GM19463 (cell line): ENCODE measurements around the gene MAPK8IP1.
"Not testable (repeated sequence)": the region's sequence is repeated elsewhere in the genome, so short reads cannot be mapped to it uniquely, and the experiment has no call there.

Experiments used
- ATAC-seq: cut with Tn5 transposase; IDR thresholded peaks from one replicate; pipeline ENCODE4 v1.9.1; 2021; ENCODE audit warnings: mild to moderate bottlenecking, moderate library complexity; ENCODE audit not compliant: unreplicated experiment

Gene MAPK8IP1

DNA sequence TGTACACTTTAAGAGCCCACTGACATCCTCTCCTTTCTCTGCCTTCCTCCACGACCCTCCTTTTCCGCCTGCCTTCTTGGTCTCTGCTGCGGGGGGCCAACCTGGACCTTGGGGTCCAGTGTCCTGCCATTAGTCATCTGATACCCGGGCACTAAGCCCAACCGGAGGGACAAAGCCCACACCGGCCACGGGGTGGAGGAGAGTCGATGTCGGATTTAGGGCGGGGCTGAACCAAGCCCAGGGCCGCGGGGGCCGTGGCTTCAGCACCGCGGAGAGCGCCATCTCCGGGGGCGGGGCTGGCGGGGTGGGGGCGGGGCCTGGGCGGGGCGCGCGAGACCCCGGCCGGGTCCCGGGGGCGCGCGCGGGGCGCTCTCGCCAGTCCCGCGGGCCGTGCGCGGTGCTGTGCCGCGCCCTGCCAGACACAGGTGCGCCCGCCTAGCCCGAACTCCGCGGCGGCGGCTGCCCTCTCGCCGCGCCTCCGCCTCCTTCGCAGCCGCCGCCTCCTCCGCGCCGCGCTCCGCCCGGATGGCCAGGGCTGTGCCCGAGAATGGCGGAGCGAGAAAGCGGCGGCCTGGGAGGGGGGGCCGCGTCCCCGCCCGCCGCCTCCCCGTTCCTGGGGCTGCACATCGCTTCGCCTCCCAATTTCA lies at the start of gene MAPK8IP1:
Gene MAPK8IP1 (plus strand): TSS at position 378 of the 647 bp plus-strand sequence. CDS start 170 bp downstream, at position 548.
- peak; percentile 71 for ATAC-seq

DNA sequence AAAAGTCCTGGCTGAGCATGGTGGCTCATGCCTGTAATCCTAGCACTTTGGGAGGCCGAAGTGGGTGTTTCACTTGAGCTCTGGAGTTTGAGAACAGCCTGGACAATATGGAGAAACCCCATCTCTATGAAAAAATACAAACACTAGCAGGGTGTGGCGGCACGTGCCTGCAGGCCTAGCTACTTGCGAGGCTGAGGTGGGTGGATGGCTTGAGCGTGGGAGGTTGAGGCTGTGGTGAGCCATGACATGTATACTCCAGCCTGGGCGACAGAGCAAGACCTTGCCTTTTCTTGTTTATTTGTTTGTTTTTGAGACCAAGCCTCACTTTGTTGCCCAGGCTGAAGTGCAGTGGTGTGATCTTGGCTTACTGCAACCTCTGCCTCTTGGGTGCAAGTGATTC lies 46.2 kb upstream of the MAPK8IP1 start:
- ATAC-seq: no peak

DNA sequence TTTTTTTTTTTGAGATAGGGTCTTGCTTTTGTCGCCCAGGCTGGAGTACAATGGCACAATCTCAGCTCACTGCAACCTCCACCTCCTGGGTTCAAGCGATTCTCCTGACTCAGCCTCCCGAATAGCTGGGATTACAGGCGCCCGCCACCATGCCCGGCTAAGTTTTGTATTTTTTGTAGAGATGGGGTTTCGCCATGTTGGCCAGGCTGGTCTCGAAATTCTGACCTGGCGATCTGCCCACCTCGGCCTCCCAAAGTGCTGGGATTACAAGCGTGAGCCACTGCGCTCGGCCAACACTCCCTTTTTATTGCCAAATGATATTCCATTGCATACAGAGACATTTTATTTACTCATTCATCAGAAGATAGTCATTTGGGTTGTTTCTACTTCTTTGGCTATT lies 45.2 kb upstream of the MAPK8IP1 start:
- not testable (repeated sequence) for ATAC-seq

DNA sequence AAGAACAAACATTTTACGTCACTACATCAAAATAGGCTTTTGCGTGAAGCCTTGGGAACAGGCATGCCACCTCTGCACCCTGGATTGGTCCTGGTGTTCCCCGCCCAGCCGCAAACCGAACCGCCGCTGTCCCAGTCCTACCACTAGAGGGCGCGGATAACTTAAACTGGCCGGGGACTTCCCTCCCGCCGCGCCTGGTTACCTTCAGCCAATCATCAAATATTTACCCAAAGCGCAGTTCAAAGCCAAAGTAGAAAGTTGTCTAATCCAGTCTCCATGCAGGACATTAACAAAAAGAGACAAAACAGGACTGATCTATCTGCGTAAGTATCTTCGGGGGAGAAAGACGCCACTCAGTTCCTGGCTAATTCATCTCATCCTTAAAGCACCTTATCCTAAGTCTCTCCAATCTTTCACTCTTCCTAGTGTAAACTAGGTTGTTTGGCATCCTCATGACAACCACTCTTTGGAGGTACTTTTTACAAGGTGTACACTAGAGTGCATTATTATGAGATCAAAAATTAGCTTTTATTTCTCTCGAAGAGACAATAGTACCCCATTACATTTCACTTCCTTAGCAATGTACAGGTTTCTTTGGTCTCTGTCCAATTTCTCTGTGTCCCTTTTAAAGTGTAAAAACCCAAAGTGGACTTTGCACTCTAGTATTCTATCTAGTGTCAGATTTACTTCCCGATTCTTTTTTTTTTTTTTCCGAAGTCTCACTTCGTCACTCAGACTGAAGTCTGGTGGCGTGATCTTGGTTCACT lies 42.1 kb upstream of the MAPK8IP1 start:
- ATAC-seq: no peak

DNA sequence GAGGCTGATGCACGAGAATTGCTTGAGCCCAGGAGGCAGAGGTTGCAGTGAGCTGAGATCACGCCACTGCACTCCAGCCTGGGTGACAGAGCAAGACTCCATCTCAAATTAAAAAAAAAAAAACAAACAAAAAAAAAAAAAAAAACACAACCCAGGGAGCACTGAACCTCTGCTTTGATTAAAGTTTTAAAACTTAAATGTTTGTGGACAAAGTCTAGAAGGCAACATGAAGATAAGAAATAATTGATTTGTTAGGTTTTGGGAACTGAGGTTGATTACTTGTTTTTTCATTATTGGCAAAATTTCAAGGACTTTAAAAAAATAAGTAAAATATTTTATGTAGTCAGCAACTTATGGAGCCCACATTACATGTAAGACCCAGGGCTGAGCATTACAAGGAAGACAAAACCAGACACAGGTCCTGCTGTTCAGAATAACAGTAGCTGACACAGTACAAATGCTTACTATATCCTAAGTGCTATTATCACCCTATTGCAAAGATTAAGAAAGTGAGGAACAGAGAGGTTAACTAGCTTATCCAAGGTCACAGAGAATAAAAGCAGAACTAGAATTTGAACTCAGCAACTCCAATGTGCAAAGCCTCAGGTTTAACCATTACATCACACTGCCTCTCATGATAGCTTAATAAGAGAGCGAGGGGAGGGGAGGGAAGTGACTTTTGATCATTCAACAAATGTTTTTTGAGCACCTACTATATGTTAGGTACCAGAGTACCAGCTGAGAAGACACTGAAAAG lies 40.5 kb upstream of the MAPK8IP1 start:
- ATAC-seq: no peak

DNA sequence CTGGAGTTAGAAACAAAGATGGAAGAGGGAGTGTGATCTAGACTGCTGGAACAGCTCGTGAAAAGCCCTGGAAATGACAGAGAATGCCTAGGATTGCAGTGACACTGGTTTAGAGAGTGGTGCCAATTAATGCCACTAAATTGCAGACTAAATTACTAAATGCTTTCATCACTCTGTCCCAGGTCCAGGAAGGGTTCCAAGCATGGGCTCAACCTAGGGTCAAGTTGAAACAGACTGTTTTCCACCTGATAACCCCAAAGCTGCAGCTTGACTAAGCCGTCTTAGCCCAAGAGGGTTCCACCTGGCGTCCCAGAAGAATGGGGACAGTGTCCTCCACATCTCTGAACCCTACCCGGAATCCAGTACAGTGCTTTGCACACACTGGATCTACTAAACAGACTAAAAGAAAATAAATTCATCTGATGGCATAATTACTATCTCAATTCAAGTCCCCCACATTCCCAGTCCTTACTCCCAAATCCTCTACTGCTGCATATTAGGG lies 39.2 kb upstream of the MAPK8IP1 start:
- no peak for ATAC-seq

DNA sequence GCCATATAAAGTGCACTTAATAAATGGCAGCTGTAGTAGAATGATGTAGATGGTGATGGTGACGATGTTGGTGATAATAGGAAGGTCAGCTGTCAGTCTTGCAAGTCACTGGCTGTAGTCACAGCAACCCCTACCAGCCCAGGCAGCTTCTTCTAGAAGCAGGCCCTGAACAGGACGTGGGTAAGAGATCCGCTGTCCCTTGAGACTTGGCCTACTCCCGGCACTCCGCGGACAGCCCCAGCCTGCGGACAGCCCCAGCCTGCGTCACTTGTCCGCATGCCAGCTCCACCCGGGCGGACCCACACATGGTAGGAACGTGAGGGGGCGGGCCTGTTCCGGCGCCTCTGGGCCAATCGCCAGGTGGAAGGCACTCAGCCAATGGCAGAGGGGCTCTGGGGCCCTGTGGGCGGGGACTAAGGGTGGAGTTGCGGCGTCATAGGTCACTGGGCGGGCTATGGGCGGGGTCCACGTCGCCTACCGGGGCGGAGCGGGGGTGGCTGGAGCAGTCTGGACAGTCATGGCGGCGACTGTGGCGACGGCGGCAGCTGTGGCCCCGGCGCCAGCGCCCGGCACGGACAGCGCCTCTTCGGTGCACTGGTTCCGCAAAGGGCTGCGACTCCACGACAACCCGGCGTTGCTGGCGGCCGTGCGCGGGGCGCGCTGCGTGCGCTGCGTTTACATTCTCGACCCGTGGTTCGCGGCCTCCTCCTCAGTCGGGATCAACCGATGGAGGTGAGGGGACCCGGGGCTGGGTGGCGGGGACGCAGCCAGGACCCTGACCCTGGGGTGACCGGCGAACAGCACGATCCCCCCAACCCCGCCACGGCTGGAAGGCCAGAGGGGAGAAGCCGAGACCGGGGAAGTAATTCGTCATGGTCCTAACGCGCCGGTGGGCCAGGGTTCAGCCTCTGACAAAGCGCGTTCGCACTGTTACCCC lies 38.2 kb upstream of the MAPK8IP1 start, which contains the start of gene CRY2:
Gene CRY2 (plus strand): TSS at position 502 of the 937 bp plus-strand sequence. CDS start 16 bp downstream, at position 518.
- ATAC-seq: peak; percentile 93

DNA sequence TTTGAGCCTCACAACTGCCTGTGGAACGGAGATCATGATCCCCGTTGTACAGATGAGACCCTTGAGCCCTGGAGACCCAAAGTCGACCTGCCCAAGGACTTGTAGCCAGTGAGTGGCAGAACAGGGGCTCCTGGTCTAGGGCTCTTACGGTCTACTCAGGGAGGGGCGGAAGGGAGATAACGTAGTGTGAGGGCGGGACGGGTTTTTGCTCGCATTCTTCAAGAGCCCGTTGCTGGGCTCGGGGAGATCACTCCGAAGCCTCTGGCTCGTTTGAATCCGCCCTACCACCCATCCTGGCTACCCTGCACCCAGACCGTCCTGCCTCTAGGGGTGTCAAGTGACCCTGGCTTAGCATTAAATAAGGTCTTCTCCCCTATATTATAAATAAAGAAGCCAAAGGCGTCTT lies 37.5 kb upstream of the MAPK8IP1 start:
- no peak for ATAC-seq

DNA sequence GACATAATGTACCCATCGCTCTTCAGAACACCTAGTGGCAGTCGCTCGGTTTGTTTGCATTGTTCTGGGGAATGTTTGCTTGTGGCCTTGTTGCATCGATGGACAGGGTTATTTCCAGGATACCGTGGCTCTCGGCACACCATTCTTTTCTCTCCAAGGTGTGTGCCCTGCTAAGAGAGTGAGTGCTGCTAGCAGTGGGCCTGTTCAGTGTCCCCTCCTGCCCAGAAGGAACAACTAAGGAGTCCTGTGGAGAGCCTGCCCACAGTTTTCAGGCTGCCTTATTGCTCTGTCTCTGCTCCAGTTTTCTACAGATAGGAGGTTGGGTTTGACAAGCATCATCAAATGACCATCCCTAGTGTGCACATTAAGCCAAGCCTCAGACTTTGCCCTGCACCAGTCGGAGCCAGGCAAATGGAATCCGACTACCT lies 36.8 kb upstream of the MAPK8IP1 start:
- no peak for ATAC-seq

DNA sequence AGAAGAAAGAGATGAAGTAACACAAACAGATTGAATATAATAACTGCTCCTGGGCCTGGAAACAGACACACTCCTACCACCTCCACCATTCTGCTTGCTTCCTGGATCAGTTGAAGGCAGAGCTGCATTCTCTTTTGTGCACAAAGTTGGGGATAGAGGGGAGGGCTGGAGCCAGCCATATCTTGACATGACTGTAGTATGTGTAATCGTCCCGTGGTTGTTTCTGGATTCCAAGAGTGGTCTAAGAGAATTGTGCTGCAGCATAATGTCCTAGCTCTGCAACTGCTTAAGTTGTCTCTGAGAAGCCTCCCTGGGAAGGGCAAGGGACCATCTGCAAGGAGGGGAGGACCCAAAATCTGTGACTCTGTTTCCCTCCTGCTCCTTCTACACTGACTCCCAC lies 35.0 kb upstream of the MAPK8IP1 start:
- ATAC-seq: no peak

DNA sequence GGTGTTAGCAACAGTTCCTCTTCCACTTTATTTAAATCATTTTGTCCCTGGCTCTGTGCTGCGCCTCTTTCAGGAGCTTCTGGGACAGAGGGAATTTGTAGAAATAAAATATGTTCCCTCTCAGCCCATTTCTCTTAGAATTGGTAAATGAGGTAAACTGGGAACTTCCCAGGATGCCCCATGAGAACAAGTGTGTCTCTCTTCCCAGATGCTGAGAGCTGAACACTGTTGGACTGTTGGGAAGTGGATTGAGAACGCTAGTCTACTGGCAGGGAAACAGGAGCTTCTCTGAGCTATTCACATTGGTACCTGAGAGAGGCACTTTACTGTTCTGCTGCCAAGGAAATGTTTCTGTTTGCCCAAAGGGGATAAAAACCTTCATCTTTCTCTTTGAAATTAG lies 34.2 kb upstream of the MAPK8IP1 start:
- ATAC-seq: no peak

DNA sequence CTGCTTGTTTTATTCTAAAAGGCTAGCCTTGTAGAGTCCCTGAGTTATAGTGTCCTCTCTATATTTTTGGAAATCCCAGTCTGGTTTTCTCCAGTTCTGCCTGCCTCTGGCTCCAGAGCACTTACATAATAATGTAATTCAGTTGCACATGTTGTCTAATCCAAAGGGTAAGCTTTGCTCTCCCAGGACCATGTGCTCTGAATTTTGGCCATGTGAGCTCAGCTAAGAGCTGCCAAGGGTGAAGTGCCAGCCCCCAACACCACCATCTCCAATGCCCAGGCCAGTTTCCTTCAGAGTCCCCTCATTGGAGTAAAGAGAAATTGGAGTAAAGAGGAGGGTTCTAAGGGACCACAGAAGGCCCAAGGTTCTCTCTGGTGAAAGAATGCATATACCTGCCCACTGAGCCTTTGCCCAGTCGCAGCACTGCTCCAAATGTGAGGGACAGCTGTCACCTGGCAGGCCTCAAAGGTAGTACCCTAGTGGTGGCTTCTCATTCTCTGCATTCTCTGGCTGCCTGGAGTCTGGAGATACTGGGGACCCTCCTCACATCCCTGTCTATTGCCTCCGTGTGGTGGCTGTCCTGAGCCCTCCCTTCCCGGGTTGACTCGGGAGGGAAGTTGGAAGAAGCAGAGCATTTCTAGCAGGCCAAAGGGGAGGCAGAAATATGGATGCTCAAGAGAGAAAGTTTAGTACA lies 33.3 kb upstream of the MAPK8IP1 start:
- no peak for ATAC-seq

DNA sequence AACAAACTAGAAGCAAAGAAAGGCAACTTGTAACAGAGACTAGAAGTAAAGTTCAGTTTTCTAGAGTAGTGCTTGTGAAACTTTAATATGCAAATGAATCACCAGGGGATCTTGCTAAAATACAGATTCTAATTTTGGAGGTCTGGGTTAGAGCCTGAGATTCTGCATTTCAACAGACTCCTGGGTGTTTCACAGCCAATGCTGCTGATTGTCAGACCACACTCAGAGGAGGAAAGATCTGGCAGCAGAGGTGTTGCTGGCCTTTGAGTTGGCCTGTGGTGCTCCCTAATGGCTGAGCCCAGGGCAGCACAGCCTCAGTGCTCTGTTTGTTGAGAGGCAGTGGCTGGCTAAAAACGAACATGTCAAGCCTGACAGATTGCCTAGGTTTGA lies 32.7 kb upstream of the MAPK8IP1 start:
- ATAC-seq: peak; percentile 61

DNA sequence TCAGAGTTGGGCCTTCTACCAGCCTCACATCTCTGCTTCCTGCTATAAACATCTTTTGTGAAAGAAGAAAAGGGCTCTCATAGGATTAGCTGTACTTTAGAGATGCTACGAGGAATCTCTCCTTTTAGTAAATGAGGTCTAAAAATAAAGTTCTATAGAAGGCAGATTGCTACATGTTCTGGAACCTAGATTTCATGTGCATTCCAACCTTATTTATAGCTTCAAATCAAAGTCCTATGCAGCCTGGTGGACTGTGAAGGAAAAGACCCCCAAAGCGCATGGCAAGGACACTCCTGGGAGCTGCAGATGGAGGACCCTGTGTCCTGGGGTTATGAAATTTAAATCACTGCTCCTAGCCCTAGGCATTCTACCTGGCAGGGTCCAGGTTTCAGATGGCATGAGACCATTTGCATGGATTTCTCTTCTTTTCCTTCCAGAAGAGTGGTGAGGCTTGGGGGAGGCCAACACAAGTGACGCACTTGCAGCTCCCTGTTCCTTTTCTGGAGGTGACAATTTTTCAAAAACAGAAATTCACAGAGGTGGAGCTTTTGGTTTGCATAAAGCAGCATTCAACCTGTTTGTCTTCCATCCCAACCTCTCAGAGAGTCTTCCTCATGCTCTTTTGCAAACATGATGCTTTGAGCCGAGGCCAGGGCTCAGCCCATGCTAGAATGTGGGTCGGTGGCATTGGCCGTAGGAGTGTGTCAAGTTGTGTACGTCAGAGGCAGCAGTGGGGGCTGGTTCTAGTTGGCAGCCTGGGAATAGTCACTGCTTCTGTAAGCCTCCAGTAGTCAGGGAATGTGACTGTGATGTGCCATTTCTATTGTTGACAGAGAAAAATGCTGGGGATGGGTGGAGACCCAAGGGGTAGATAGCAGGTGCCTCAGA lies 31.9 kb upstream of the MAPK8IP1 start:
- no peak for ATAC-seq

DNA sequence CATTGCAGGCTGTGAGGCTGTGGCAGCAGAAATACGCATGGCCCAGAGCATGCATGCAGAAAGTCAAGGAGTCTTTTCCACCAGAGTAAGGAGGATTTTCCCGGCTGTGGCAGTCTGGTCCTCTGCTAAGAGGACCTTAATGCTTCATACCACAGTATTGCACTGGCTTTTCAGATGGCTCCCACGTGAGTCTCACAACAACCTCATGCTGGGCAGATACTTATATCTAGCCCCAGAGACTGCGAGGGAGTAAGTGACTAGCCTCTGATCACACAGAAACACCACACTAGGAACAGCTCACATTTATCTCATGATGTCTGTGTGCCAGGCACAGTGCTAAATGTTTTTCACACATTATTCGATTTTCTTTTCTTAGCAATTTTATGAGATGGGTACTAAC lies 30.1 kb upstream of the MAPK8IP1 start:
- no peak for ATAC-seq

DNA sequence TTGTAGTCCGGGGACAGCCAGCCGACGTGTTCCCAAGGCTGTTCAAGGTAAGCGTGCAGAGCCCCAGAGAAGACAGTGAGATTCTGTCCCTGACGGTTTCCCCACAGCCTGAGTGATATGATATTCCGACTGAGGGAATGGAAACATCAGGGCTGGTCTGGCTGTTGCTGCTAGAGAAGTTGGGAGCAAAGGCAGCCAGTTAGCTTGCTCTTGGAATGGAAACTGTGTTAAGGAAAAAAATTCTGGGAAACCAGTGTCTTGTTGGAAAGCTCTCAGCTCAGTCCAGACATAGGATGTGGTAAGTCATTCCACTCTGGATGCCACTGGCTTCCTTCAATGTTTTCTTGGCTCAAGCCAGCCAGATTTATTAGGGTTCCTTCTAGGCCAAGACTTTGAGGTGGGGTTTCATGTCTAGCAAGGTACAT lies 29.4 kb upstream of the MAPK8IP1 start:
- no peak for ATAC-seq

DNA sequence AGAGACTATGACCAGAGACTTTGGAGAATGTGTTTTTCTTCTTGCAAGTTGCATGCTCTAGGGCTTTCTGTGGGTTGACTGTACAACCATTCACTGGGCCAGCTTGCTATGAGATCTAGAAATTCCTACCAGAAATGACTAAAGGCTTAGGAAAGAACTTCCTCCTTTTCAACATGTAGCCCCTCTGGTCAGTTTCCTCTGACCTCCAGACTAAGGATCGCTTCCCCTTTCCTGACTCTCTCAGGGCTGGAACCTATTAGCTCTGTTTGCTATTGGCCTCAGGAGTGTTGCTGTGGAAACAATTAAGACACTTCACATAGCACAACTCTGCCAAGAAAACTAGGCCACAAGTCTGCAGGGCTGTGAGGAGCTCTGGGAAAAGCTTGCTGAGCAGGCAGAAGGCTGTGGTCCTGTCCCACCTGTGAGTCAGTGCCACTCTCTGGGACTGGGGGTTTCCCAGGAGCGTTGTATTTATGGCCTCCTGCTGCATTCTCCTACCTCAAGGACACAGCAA lies 27.4 kb upstream of the MAPK8IP1 start:
- ATAC-seq: no peak

DNA sequence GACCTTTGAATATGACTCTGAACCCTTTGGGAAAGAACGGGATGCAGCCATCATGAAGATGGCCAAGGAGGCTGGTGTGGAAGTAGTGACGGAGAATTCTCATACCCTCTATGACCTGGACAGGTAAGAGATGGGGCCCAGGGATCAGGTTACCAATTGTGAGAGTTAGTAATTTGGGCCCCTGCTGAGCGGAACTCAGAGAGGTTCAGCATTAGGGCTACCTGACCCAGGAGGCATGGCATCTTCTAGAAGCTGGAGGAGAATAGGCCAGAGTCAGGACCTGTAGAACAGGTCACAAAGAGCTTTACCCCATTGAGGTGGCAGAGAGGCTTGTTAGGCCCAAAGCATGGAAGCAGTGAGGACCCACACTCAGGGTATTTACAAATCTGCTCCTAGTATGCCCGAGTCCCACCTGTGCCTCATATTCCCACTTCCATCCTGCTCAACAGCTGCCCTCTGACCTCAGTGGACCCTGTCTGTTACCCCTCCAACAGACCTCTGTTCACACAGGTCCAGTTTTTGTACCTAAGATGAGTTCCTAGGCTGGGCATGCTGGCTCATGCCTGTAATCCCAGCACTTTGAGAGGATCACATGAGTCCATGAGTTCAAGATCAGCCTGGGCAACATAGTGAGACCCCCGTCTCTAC lies 26.6 kb upstream of the MAPK8IP1 start:
- no peak for ATAC-seq
